Measurements from ENCODE around the gene ICAM5.

The ICAM5 gene

DNA sequence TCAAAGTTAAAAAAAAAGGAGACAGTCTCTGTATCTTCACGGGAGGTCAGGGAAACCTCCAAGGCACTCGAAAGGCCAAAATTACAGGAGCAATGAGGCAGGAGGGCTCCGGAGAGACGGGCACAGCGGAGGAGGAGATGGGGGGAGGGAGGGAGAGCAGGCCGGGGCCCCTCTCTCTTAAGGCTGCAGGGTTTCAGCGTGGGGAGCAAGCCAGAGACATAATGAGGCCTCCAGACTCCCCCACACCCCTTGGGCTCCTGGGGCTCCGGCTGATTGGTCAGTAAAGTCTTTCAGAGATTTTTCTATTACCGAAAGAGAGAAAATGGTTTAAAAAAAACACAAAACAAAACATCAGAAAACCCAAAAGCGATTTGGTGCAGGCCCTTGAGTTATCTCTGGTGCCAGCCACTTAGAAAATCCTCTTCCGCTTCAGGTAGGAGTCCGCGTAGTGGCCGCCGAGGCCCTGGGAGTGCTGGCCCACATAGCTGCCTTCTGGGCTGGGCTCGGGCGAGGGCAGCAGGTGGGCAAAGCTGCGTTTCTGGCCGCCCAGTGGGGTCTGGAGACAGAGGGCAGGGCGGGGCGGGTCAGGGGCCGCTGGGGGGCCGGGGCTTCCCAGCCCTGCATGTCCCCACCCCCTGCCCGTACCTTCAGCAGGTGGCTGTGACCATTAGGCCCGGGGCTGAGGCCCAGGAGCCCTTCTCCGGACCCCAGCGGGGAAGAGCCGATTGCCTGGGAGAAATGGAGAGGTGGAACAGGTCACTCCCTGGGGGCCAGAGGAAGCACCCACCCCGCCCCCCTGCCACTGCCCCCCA lies 27.5 kb downstream of the ICAM5 start:
- no peak overlapping the region for H3K4me3 ChIP-seq (ENCODE audit: low read length)
- no peak for DNase-seq (ENCODE audit: low read depth)
- TF ChIP-seq, protein P1, sequence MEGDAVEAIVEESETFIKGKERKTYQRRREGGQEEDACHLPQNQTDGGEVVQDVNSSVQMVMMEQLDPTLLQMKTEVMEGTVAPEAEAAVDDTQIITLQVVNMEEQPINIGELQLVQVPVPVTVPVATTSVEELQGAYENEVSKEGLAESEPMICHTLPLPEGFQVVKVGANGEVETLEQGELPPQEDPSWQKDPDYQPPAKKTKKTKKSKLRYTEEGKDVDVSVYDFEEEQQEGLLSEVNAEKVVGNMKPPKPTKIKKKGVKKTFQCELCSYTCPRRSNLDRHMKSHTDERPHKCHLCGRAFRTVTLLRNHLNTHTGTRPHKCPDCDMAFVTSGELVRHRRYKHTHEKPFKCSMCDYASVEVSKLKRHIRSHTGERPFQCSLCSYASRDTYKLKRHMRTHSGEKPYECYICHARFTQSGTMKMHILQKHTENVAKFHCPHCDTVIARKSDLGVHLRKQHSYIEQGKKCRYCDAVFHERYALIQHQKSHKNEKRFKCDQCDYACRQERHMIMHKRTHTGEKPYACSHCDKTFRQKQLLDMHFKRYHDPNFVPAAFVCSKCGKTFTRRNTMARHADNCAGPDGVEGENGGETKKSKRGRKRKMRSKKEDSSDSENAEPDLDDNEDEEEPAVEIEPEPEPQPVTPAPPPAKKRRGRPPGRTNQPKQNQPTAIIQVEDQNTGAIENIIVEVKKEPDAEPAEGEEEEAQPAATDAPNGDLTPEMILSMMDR (conservative IDR thresholded peaks at IDR 0.05; ENCODE audit: low read depth, low read length) = no peak

DNA sequence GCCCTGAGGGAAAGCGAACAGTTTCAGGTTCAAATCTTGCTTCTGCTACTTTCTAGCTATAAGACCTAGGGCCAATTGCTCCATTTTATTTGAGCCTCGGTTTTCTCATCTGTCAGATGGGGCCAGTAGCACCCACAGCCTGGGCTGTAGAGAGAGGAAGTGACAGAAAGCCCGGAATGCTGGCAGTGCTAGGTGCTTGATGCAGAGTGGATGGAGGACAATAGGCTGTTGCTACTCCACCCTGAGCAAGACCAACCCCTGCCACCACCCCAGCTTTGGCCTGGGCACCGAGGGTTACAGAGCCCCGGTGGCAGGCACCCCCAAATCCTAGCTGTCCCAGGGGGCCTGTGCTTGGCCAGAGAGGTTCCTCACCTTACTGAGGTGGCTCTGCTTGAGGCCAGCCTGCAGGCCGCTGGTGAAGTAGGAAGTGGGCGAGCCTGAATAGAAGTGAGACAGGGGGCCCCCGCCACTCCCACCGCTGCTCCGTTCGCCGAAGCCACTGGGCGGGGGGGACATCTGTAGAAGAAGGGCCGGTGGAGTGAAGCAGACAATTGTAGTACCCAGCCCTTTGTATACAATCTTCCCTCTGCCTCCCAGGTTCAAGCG lies 28.2 kb downstream of the ICAM5 start:
- no peak for DNase-seq (ENCODE audit: low read depth)
- TF ChIP-seq, protein P1 (conservative IDR thresholded peaks at IDR 0.05; ENCODE audit: low read depth, low read length) = no peak
- H3K4me3 ChIP-seq (ENCODE audit: low read length) = no peak overlapping the region

DNA sequence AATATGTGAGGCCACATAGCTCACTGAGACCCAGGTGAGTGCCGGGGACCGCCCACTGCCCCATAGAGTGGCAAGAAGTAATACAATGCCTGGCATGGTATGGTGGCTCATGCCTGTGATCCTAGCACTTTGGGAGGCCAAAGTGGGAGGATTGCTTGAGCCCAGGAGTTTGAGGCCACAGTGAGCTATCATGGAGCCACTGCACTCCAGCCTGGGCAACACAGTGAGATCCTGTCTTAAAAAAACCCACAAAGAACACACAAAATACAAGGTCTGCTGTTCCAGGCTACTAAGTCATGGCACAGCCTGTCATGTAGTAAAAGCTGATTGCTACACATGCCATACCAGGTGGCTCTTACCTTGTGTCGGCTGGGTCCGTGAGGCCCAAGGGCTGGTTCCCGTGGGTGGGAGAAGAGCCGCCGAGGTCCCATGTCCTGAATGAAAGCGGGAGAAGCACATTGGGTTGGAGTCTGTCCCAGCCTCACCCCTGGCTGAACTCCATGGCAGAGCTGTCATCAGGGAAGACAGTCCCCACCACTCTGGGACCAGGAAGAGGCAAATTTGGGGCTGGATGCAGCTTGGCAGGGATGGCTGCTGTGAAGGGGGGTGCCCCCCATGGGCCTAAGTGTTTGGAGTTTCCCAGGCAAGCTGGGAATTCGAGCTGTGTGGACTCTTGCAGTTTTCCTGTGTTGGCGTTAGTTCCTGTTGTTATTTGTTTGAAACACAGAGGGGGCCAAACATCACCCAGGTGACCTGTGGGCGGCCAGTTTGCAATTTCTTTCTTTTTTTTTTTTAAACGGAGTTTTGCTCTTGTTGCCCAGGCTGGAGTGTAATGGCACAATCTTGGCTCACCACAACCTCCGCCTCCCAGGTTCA lies 29.3 kb downstream of the ICAM5 start:
- TF ChIP-seq, protein P1 (conservative IDR thresholded peaks at IDR 0.05; ENCODE audit: low read depth, low read length) = no peak
- no peak for DNase-seq (ENCODE audit: low read depth)
- no peak overlapping the region for H3K4me3 ChIP-seq (ENCODE audit: low read length)

DNA sequence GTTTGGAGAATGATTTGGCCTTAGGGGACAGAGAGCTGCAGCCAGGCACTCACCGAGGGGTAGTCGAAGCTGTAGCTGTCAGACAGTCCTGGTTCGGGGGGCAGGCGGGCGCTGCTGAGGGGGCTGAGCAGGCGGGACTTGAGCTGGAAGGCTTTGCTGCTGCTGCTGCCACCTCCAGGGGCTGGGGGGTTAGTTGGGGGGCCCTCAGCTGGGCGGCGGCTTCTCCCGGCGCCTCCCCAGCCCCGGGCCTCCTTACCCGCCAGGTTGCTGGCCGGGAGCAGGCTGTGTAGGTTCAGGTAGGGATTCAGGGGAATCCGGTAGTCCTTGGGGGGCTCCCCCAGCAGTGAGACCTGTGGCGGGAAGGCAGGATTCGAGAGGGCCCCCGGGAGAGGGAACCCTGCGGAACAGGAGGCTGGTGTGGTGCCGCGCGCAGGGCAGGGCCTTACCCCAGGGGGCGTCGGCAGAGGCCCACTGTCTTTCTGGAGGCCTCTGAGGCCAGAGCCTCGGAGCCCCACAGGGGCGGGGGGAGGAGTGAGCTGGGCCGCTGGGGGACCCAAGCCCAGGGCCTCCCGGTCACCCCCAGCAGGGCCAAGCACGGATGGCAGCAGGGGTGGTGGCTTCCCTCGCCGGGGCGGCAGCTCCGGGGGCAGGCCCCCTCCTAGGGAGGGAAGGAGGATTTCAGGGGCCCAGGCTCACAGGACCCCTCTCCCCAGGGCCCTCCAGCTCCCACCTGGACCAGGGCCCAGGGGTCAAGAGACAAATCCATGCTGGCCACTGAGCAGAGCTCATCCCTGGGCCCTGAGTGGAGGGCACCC lies 31.1 kb downstream of the ICAM5 start:
- DNase-seq (ENCODE audit: low read depth) = no peak
- TF ChIP-seq, protein P1 (conservative IDR thresholded peaks at IDR 0.05; ENCODE audit: low read depth, low read length) = no peak

DNA sequence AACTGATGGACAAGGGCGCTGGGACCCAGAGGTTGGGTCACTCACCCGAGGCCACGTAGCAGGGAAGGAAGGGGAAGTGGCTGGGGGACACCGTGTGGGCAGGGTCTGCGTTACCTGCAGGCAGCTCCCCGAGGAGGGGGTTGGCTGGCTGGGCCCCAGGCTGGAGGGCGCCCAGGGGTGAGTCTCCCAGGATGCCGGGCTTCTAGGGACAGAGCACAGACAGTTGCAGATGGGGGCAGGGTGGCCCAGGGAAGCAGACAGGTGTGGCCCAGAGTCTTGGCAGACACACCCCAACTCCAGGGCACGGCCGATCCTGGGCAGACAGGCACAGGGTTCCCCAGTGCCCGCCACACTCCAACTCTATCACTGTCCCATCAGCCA lies 31.7 kb downstream of the ICAM5 start:
- H3K4me3 ChIP-seq (ENCODE audit: low read length) = no peak overlapping the region
- TF ChIP-seq, protein P1 (conservative IDR thresholded peaks at IDR 0.05; ENCODE audit: low read depth, low read length) = no peak
- DNase-seq (ENCODE audit: low read depth) = no peak

More for the DNA sequence above, 31.1 kb downstream of the ICAM5 start:
- no peak overlapping the region for H3K4me3 ChIP-seq (ENCODE audit: low read length)

All from retinal pigment epithelial cell (primary cell).